A673 (cell line): Measurements from ENCODE around the gene TBL1X. TPM values are rescaled to one million over a fixed set of nuclear protein-coding genes. Genes with fewer than 3 reads are reported as not detected.

ENCODE experiments used
- BruUV-seq: library from RNA; stranded (reverse); fragments of 400-500 nt; replicated peaks from 2 replicates; lab custom pipeline; 2021; lab: Mats Ljungman, UMichigan
- CTCF ChIA-PET: fragments of 300-600 bp; sonication (Branson Sonifier 250); formaldehyde crosslinking; loops from one replicate; lab custom pipeline; 2022; ENCODE audit warnings: antibody characterized with exemption; lab: Charles Lee
- POLR2A ChIA-PET: fragments of 300-600 bp; sonication (Branson Sonifier 250); formaldehyde crosslinking; loops from one replicate; lab custom pipeline; 2022; ENCODE audit warnings: antibody characterized with exemption; ENCODE audit not compliant: low non-redundant PET; lab: Charles Lee
- DNase-seq: peaks from one replicate; pipeline ENCODE4 v3.0.0-alpha.2; 2015; ENCODE audit warnings: low spot score
- H3K27ac ChIP-seq: fragments of 200-600 bp; sonication (generic); 2 replicates; pipeline ENCODE4 v1.5.1; 2016; ENCODE audit warnings: mixed run types, low read depth, mild to moderate bottlenecking, mixed read lengths, antibody characterized with exemption, low read length; ENCODE audit not compliant: poor library complexity, severe bottlenecking
- H3K27me3 ChIP-seq: fragments of 200-600 bp; sonication (generic); replicated peaks from 2 replicates; pipeline ENCODE4 v1.6.1; 2017; ENCODE audit warnings: mixed run types, low read depth, mild to moderate bottlenecking, mixed read lengths, antibody characterized with exemption, low read length; ENCODE audit not compliant: insufficient read depth, poor library complexity
- H3K36me3 ChIP-seq: fragments of 200-600 bp; sonication (generic); 2 replicates; pipeline ENCODE4 v1.6.1; 2016; ENCODE audit warnings: mixed run types, mild to moderate bottlenecking, mixed read lengths, antibody characterized with exemption, low read length; ENCODE audit not compliant: insufficient read depth, poor library complexity, severe bottlenecking
- H3K4me1 ChIP-seq: fragments of 200-600 bp; sonication (generic); 2 replicates; pipeline ENCODE4 v1.6.1; 2017; ENCODE audit warnings: mixed run types, mild to moderate bottlenecking, mixed read lengths, antibody characterized with exemption, low read length; ENCODE audit not compliant: insufficient read depth, poor library complexity, severe bottlenecking
- H3K4me3 ChIP-seq: fragments of 200-600 bp; sonication (generic); 2 replicates; pipeline ENCODE4 v1.5.1; 2016; ENCODE audit warnings: low read depth, mixed run types, mild to moderate bottlenecking, mixed read lengths, low read length; ENCODE audit not compliant: poor library complexity, severe bottlenecking
- H3K9me3 ChIP-seq: fragments of 200-600 bp; sonication (generic); 2 replicates; pipeline ENCODE4 v1.6.1; 2016; ENCODE audit warnings: mixed run types, low read depth, mild to moderate bottlenecking, mixed read lengths, antibody characterized with exemption, low read length; ENCODE audit not compliant: poor library complexity, severe bottlenecking
- CTCF ChIP-seq: fragments of 300-800, 200-600 bp; sonication (generic); conservative IDR thresholded peaks from 2 replicates; pipeline ENCODE4 v1.5.1; 2017; ENCODE audit warnings: low read depth, mild to moderate bottlenecking, antibody characterized with exemption, low read length, moderate library complexity, mixed read lengths
- EZH2 ChIP-seq: fragments of 200-600 bp; sonication (generic); IDR thresholded peaks from 2 replicates; pipeline ENCODE4 v1.6.1; 2017; ENCODE audit warnings: borderline replicate concordance, low read depth, mild to moderate bottlenecking, mixed read lengths, antibody characterized with exemption, low read length; ENCODE audit not compliant: poor library complexity, severe bottlenecking
- intact Hi-C: fragments of 100-400 bp; cut with micrococcal nuclease; formaldehyde crosslinking; loops from one replicate; pipeline ENCODE4 v1.10.0; 2022; ENCODE audit not compliant: unreplicated experiment
- total RNA-seq: library from RNA; stranded (reverse); gene quantifications from 2 replicates; pipeline ENCODE4 v1.2.3, GENCODE V29; 2021

The TBL1X gene
- total RNA-seq, 1 experiment from 2014 or later = 26.9 TPM

GRCh38 chrX:9604111-9604907, 139.5 kb downstream of the TBL1X start:
- TF ChIP-seq CTCF (no peak), EZH2 (no peak)
- no TSS peak for BruUV-seq
- CTCF ChIA-PET = no interaction called here
- Histone ChIP-seq H3K27ac (no peak overlapping the region), H3K4me1 (no peaks in the 10 kb centered on the region), H3K27me3 (no peaks in the 10 kb centered on the region), H3K9me3 (no peaks in the 10 kb centered on the region), H3K36me3 (no peaks in the 10 kb centered on the region), H3K4me3 (no peak overlapping the region)
- intact Hi-C loops = no loop called here
- DNase-seq = no peak
- POLR2A ChIA-PET = no interaction called here

- Histone ChIP-seq H3K27ac (no peak overlapping the region), H3K4me3 (no peak overlapping the region), H3K27me3 (no peaks in the 10 kb centered on the region), H3K36me3 (no peaks in the 10 kb centered on the region), H3K9me3 (no peaks in the 10 kb centered on the region), H3K4me1 (peaks cover 4% of the 10 kb centered on the region)
- TF ChIP-seq EZH2 (no peak), CTCF (no peak)
- POLR2A ChIA-PET = no interaction called here
- no peak for DNase-seq
- intact Hi-C loops = no loop called here
- no TSS peak for BruUV-seq
- CTCF ChIA-PET = no interaction called here
Observed at GRCh38 chrX:9604908-9605306, 140.0 kb downstream of the TBL1X start.

- POLR2A ChIA-PET = no interaction called here
- no TSS peak for BruUV-seq
- Histone ChIP-seq H3K36me3 (no peaks in the 10 kb centered on the region), H3K4me1 (peaks cover 9% of the 10 kb centered on the region), H3K27me3 (no peaks in the 10 kb centered on the region), H3K27ac (no peak overlapping the region), H3K9me3 (no peaks in the 10 kb centered on the region), H3K4me3 (no peak overlapping the region)
- intact Hi-C loops = no loop called here
- DNase-seq = no peak
- CTCF ChIA-PET = no interaction called here
- no peak for TF ChIP-seq CTCF
- TF ChIP-seq EZH2 = no peak
Observed at GRCh38 chrX:9605484-9605883, 140.6 kb downstream of the TBL1X start.
